Tibial nerve (tissue), 4 donors: Measurements from ENCODE around the gene PTPN7.

Experiments used
- EP300 ChIP-seq, 2 donors: sonication (generic); formaldehyde crosslinking; IDR thresholded peaks; one replicate each; pipeline ENCODE4 v1.6.1; 2017; ENCODE audit warnings: antibody characterized with exemption in 2 of 2, mild to moderate bottlenecking in 1 of 2
- POLR2A ChIP-seq, 2 donors: fragments of 450-650 bp; IDR thresholded peaks; one replicate each; pipeline ENCODE4 v1.6.1; 2017; ENCODE audit warnings: antibody characterized with exemption in 2 of 2, mild to moderate bottlenecking in 2 of 2, moderate library complexity in 2 of 2
- TF ChIP-seq, protein P1 (sequence below), 5 experiments: fragments of 200-600 bp in 3 of 5; fragments of 450-650 bp in 2 of 5; sonication (generic) in 3 of 5; IDR thresholded peaks; one replicate each; pipeline ENCODE4 v1.5.1; 2016 to 2019; ENCODE audit warnings: antibody characterized with exemption in 5 of 5, mild to moderate bottlenecking in 3 of 5, moderate library complexity in 2 of 5

DNA sequence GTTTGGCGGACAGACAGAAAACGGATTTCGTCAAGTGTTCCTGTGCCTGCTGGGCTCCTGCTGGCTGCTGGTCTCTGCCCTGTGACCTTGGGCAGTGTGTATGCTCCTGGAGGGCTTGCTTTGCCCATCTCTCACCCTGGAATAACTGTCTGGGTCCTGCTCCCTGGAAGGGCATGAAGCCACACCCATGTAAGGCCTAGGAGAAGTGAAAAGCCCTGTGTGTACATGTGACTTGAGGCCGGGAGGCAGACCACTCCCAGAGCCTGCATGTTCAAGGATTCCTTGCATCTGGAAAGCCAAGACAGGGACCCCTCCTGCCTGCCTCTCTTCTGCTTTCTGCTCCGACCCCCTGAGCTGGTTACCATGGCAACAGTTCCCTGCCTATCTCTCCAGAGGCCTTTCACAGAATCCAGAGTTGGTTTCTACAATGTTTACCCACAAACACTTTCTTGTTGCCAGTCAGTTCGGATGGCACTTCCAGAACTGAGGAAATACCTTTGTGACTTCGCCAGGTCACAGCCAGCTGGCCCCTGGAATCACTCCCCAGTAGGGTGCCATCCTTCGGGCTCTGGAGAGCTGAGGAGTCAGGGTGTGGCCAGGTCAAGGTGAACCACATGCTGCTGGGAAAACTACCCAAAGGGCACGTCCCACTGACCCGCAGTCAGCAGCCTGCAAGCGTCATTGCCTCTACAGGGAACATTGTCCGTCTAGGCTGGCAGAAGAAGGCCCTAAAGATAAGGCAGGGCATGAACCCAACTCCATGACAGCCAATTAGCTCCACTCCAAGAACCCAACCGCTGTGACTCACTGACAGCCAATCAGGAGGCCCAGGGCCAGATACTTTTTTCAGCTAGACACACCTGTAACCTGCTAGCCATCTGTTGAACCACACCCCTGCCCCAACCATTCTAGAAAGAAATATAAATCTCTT lies 52.3 kb downstream of the PTPN7 start:
- TF ChIP-seq, protein P1, sequence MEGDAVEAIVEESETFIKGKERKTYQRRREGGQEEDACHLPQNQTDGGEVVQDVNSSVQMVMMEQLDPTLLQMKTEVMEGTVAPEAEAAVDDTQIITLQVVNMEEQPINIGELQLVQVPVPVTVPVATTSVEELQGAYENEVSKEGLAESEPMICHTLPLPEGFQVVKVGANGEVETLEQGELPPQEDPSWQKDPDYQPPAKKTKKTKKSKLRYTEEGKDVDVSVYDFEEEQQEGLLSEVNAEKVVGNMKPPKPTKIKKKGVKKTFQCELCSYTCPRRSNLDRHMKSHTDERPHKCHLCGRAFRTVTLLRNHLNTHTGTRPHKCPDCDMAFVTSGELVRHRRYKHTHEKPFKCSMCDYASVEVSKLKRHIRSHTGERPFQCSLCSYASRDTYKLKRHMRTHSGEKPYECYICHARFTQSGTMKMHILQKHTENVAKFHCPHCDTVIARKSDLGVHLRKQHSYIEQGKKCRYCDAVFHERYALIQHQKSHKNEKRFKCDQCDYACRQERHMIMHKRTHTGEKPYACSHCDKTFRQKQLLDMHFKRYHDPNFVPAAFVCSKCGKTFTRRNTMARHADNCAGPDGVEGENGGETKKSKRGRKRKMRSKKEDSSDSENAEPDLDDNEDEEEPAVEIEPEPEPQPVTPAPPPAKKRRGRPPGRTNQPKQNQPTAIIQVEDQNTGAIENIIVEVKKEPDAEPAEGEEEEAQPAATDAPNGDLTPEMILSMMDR (IDR thresholded peaks at IDR 0.05), result no peak
- no peak for TF ChIP-seq EP300 (IDR thresholded peaks at IDR 0.05)
- no peak for TF ChIP-seq POLR2A (IDR thresholded peaks at IDR 0.05)
